ENCODE results near the gene MAP3K12.
"Not testable (repeated sequence)": the region's sequence is repeated elsewhere in the genome, so short reads cannot be mapped to it uniquely, and the experiment has no call there.

Gene MAP3K12

GRCh38 chr12:53499266-53500141 is at the start of gene MAP3K12:
Gene MAP3K12, minus strand, starts transcription at chr12:53499458. Its CDS starts 12,067 bp downstream, at chr12:53487391.
- DNase-seq (ENCODE audit: low spot score), result peak; percentile 49

- not testable (repeated sequence) for DNase-seq (ENCODE audit: low spot score)
Observed at GRCh38 chr12:53548354-53548753, 49.1 kb upstream of the MAP3K12 start.

- DNase-seq (ENCODE audit: low spot score), result peak; percentile 49
Observed at GRCh38 chr12:53543539-53543938, 44.3 kb upstream of the MAP3K12 start.

GRCh38 chr12:53539526-53539925 is 40.3 kb upstream of the MAP3K12 start:
- DNase-seq (ENCODE audit: low spot score), result no peak

GRCh38 chr12:53538209-53538689 is 39.0 kb upstream of the MAP3K12 start:
- no peak for DNase-seq (ENCODE audit: low spot score)

- no peak for DNase-seq (ENCODE audit: low spot score)
Observed at GRCh38 chr12:53536962-53537361, 37.7 kb upstream of the MAP3K12 start.

- DNase-seq (ENCODE audit: low spot score), result no peak
Observed at GRCh38 chr12:53533471-53533870, 34.2 kb upstream of the MAP3K12 start.

- DNase-seq (ENCODE audit: low spot score), result no peak
Observed at GRCh38 chr12:53532524-53533445, 33.5 kb upstream of the MAP3K12 start.

- DNase-seq (ENCODE audit: low spot score), result no peak
Observed at GRCh38 chr12:53532021-53532420, 32.8 kb upstream of the MAP3K12 start.

GRCh38 chr12:53530920-53531319 is 31.7 kb upstream of the MAP3K12 start:
- no peak for DNase-seq (ENCODE audit: low spot score)

GRCh38 chr12:53530061-53530460 is 30.8 kb upstream of the MAP3K12 start:
- no peak for DNase-seq (ENCODE audit: low spot score)

GRCh38 chr12:53524476-53524875 is 25.2 kb upstream of the MAP3K12 start:
- no peak for DNase-seq (ENCODE audit: low spot score)

GRCh38 chr12:53523131-53523530 is 23.9 kb upstream of the MAP3K12 start:
- DNase-seq (ENCODE audit: low spot score), result no peak

- DNase-seq (ENCODE audit: low spot score), result no peak
Observed at GRCh38 chr12:53518381-53518780, 19.1 kb upstream of the MAP3K12 start.

- DNase-seq (ENCODE audit: low spot score), result no peak
Observed at GRCh38 chr12:53516758-53517455, 17.6 kb upstream of the MAP3K12 start.

- no peak for DNase-seq (ENCODE audit: low spot score)
Observed at GRCh38 chr12:53515291-53515680, 16.0 kb upstream of the MAP3K12 start.

- no peak for DNase-seq (ENCODE audit: low spot score)
Observed at GRCh38 chr12:53514628-53515290, 15.5 kb upstream of the MAP3K12 start.

- no peak for DNase-seq (ENCODE audit: low spot score)
Observed at GRCh38 chr12:53513712-53514410, 14.6 kb upstream of the MAP3K12 start.

GRCh38 chr12:53510181-53510812 is 11.0 kb upstream of the MAP3K12 start:
- no peak for DNase-seq (ENCODE audit: low spot score)

- peak; percentile 84 for DNase-seq (ENCODE audit: low spot score)
Observed at GRCh38 chr12:53508534-53509170, 9.4 kb upstream of the MAP3K12 start.
